WTC11 (cell line): Measurements from ENCODE around the gene TSPAN7.

Experiments
- TF ChIP-seq, protein P1 (sequence below): sonication (generic); formaldehyde crosslinking; IDR thresholded peaks from 2 replicates; pipeline ENCODE4 v1.8.0; 2022; ENCODE audit warnings: mild to moderate bottlenecking, missing genetic modification reagents
- TF ChIP-seq, protein P2 (sequence below): fragments of 200-600 bp; IDR thresholded peaks from 2 replicates; pipeline ENCODE4 v1.8.0; 2022; ENCODE audit warnings: antibody characterized with exemption
- TF ChIP-seq, protein P3 (sequence below): sonication (generic); formaldehyde crosslinking; IDR thresholded peaks from 2 replicates; pipeline ENCODE4 v1.8.1; 2022; ENCODE audit warnings: mild to moderate bottlenecking, moderate library complexity, missing genetic modification reagents

DNA sequence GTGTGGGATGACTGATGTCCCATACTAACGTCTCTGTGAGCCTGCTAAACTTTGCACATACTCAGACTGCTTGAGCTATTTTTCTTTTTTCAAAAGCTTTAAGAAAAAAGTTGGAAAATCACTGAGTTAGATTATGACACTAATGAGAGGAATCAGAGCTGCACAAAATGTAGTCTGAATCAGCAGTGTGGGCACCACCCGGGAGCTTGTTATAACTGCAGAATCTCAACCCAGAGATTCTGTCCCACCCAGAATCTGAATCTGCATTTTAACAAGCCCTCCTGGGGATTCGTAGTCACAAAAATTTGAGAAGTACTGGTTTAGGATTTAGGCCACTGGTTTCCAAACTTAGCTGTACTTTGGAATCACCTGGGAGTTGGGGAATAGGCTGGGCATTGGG lies 137.8 kb downstream of the TSPAN7 start:
- TF ChIP-seq, protein P1, sequence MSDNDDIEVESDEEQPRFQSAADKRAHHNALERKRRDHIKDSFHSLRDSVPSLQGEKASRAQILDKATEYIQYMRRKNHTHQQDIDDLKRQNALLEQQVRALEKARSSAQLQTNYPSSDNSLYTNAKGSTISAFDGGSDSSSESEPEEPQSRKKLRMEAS (CRISPR knock-in tag): no peak
- TF ChIP-seq, protein P2, sequence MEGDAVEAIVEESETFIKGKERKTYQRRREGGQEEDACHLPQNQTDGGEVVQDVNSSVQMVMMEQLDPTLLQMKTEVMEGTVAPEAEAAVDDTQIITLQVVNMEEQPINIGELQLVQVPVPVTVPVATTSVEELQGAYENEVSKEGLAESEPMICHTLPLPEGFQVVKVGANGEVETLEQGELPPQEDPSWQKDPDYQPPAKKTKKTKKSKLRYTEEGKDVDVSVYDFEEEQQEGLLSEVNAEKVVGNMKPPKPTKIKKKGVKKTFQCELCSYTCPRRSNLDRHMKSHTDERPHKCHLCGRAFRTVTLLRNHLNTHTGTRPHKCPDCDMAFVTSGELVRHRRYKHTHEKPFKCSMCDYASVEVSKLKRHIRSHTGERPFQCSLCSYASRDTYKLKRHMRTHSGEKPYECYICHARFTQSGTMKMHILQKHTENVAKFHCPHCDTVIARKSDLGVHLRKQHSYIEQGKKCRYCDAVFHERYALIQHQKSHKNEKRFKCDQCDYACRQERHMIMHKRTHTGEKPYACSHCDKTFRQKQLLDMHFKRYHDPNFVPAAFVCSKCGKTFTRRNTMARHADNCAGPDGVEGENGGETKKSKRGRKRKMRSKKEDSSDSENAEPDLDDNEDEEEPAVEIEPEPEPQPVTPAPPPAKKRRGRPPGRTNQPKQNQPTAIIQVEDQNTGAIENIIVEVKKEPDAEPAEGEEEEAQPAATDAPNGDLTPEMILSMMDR: no peak
- TF ChIP-seq, protein P3, sequence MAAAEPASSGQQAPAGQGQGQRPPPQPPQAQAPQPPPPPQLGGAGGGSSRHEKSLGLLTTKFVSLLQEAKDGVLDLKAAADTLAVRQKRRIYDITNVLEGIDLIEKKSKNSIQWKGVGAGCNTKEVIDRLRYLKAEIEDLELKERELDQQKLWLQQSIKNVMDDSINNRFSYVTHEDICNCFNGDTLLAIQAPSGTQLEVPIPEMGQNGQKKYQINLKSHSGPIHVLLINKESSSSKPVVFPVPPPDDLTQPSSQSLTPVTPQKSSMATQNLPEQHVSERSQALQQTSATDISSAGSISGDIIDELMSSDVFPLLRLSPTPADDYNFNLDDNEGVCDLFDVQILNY (CRISPR knock-in tag): no peak
